ENCODE results near the gene IFITM5.
"Not testable (repeated sequence)": the region's sequence is repeated elsewhere in the genome, so short reads cannot be mapped to it uniquely, and the experiment has no call there.

The IFITM5 gene

GRCh38 chr11:332651-333480 lies 33.5 kb upstream of the IFITM5 start:
- no peaks in the 10 kb centered on the region for H3K27me3 ChIP-seq (ENCODE audit: insufficient read depth, low read length)
- H3K9me3 ChIP-seq (ENCODE audit: low read length), result peaks cover 9% of the 10 kb centered on the region
- H2AFZ ChIP-seq (ENCODE audit: low read depth, low read length), result no peak overlapping the region
- H3K4me3 ChIP-seq (ENCODE audit: low read length), result no peak overlapping the region
- peaks cover 34% of the 10 kb centered on the region for H3K4me1 ChIP-seq (ENCODE audit: insufficient read depth, low read length)
- H3K36me3 ChIP-seq (ENCODE audit: insufficient read depth, low read length), result no peaks in the 10 kb centered on the region

GRCh38 chr11:331358-332060 lies 32.2 kb upstream of the IFITM5 start:
- peaks cover 31% of the 10 kb centered on the region for H3K4me1 ChIP-seq (ENCODE audit: insufficient read depth, low read length)
- no peak overlapping the region for H2AFZ ChIP-seq (ENCODE audit: low read depth, low read length)
- no peak overlapping the region for H3K4me3 ChIP-seq (ENCODE audit: low read length)
- H3K27me3 ChIP-seq (ENCODE audit: insufficient read depth, low read length), result no peaks in the 10 kb centered on the region
- peaks cover 9% of the 10 kb centered on the region for H3K9me3 ChIP-seq (ENCODE audit: low read length)
- H3K36me3 ChIP-seq (ENCODE audit: insufficient read depth, low read length), result no peaks in the 10 kb centered on the region

- peaks cover 25% of the 10 kb centered on the region for H3K4me1 ChIP-seq (ENCODE audit: insufficient read depth, low read length)
- H2AFZ ChIP-seq (ENCODE audit: low read depth, low read length), result no peak overlapping the region
- H3K27me3 ChIP-seq (ENCODE audit: insufficient read depth, low read length), result no peaks in the 10 kb centered on the region
- H3K4me3 ChIP-seq (ENCODE audit: low read length), result no peak overlapping the region
- H3K9me3 ChIP-seq (ENCODE audit: low read length), result peaks cover 9% of the 10 kb centered on the region
- no peaks in the 10 kb centered on the region for H3K36me3 ChIP-seq (ENCODE audit: insufficient read depth, low read length)
Observed at GRCh38 chr11:330694-331357, 31.5 kb upstream of the IFITM5 start.

- H3K4me1 ChIP-seq (ENCODE audit: insufficient read depth, low read length), result peaks cover 20% of the 10 kb centered on the region
- peaks cover 9% of the 10 kb centered on the region for H3K9me3 ChIP-seq (ENCODE audit: low read length)
- no peak overlapping the region for H3K4me3 ChIP-seq (ENCODE audit: low read length)
- H3K27me3 ChIP-seq (ENCODE audit: insufficient read depth, low read length), result no peaks in the 10 kb centered on the region
- no peaks in the 10 kb centered on the region for H3K36me3 ChIP-seq (ENCODE audit: insufficient read depth, low read length)
- H2AFZ ChIP-seq (ENCODE audit: low read depth, low read length), result no peak overlapping the region
Observed at GRCh38 chr11:330307-330693, 31.0 kb upstream of the IFITM5 start.

GRCh38 chr11:329886-330253 lies 30.5 kb upstream of the IFITM5 start:
- Histone ChIP-seq H3K27me3 (ENCODE audit: insufficient read depth, low read length) (no peaks in the 10 kb centered on the region), H3K4me3 (ENCODE audit: low read length) (no peak overlapping the region), H3K9me3 (ENCODE audit: low read length) (peaks cover 9% of the 10 kb centered on the region), H2AFZ (ENCODE audit: low read depth, low read length) (no peak overlapping the region), H3K4me1 (ENCODE audit: insufficient read depth, low read length) (peaks cover 16% of the 10 kb centered on the region), H3K36me3 (ENCODE audit: insufficient read depth, low read length) (no peaks in the 10 kb centered on the region)

- H3K4me3 ChIP-seq (ENCODE audit: low read length); H3K9me3 ChIP-seq (ENCODE audit: low read length); H3K27me3 ChIP-seq (ENCODE audit: insufficient read depth, low read length); H2AFZ ChIP-seq (ENCODE audit: low read depth, low read length); H3K36me3 ChIP-seq (ENCODE audit: insufficient read depth, low read length); H3K4me1 ChIP-seq (ENCODE audit: insufficient read depth, low read length): not testable (repeated sequence)
Observed at GRCh38 chr11:328516-329100, 29.3 kb upstream of the IFITM5 start.

- H3K4me1 ChIP-seq (ENCODE audit: insufficient read depth, low read length), result peaks cover 6% of the 10 kb centered on the region
- peaks cover 6% of the 10 kb centered on the region for H3K9me3 ChIP-seq (ENCODE audit: low read length)
- no peak overlapping the region for H2AFZ ChIP-seq (ENCODE audit: low read depth, low read length)
- no peaks in the 10 kb centered on the region for H3K36me3 ChIP-seq (ENCODE audit: insufficient read depth, low read length)
- H3K4me3 ChIP-seq (ENCODE audit: low read length), result no peak overlapping the region
- no peaks in the 10 kb centered on the region for H3K27me3 ChIP-seq (ENCODE audit: insufficient read depth, low read length)
Observed at GRCh38 chr11:328012-328411, 28.7 kb upstream of the IFITM5 start.

GRCh38 chr11:327581-327923 lies 28.2 kb upstream of the IFITM5 start:
- H3K27me3 ChIP-seq (ENCODE audit: insufficient read depth, low read length), result no peaks in the 10 kb centered on the region
- H2AFZ ChIP-seq (ENCODE audit: low read depth, low read length), result no peak overlapping the region
- peaks cover 4% of the 10 kb centered on the region for H3K9me3 ChIP-seq (ENCODE audit: low read length)
- no peak overlapping the region for H3K4me3 ChIP-seq (ENCODE audit: low read length)
- peaks cover 6% of the 10 kb centered on the region for H3K4me1 ChIP-seq (ENCODE audit: insufficient read depth, low read length)
- no peaks in the 10 kb centered on the region for H3K36me3 ChIP-seq (ENCODE audit: insufficient read depth, low read length)

GRCh38 chr11:326842-327580 lies 27.7 kb upstream of the IFITM5 start:
- Histone ChIP-seq H3K4me1 (ENCODE audit: insufficient read depth, low read length) (peaks cover 6% of the 10 kb centered on the region), H3K9me3 (ENCODE audit: low read length) (peaks cover 4% of the 10 kb centered on the region), H3K36me3 (ENCODE audit: insufficient read depth, low read length) (no peaks in the 10 kb centered on the region), H2AFZ (ENCODE audit: low read depth, low read length) (no peak overlapping the region), H3K4me3 (ENCODE audit: low read length) (no peak overlapping the region), H3K27me3 (ENCODE audit: insufficient read depth, low read length) (no peaks in the 10 kb centered on the region)

- no peak overlapping the region for H3K4me3 ChIP-seq (ENCODE audit: low read length)
- no peak overlapping the region for H2AFZ ChIP-seq (ENCODE audit: low read depth, low read length)
- H3K4me1 ChIP-seq (ENCODE audit: insufficient read depth, low read length), result peaks cover 6% of the 10 kb centered on the region
- no peaks in the 10 kb centered on the region for H3K27me3 ChIP-seq (ENCODE audit: insufficient read depth, low read length)
- H3K9me3 ChIP-seq (ENCODE audit: low read length), result peaks cover 3% of the 10 kb centered on the region
- no peaks in the 10 kb centered on the region for H3K36me3 ChIP-seq (ENCODE audit: insufficient read depth, low read length)
Observed at GRCh38 chr11:326592-326841, 27.2 kb upstream of the IFITM5 start.

- Histone ChIP-seq H3K4me1 (ENCODE audit: insufficient read depth, low read length) (peaks cover 7% of the 10 kb centered on the region), H3K36me3 (ENCODE audit: insufficient read depth, low read length) (no peaks in the 10 kb centered on the region), H3K9me3 (ENCODE audit: low read length) (no peaks in the 10 kb centered on the region), H2AFZ (ENCODE audit: low read depth, low read length) (no peak overlapping the region), H3K4me3 (ENCODE audit: low read length) (no peak overlapping the region), H3K27me3 (ENCODE audit: insufficient read depth, low read length) (no peaks in the 10 kb centered on the region)
Observed at GRCh38 chr11:325796-326591, 26.7 kb upstream of the IFITM5 start.

Data from neuron (in vitro differentiated cells).